H9 (cell line): Measurements from ENCODE around the gene ASTN2. TPM values are rescaled to one million over a fixed set of nuclear protein-coding genes. Genes with fewer than 3 reads are reported as not detected.

ENCODE experiments used
- DNase-seq: peaks from one replicate; pipeline ENCODE4 v3.0.0-alpha.2; 2017
- H2AFZ ChIP-seq: one replicate; pipeline ENCODE4 v1.6.1; 2013; ENCODE audit warnings: mild to moderate bottlenecking, low read length, control low read depth, moderate library complexity
- H2AK5ac ChIP-seq: 2 replicates; pipeline ENCODE4 v1.6.1; 2013; ENCODE audit warnings: low read length, control low read depth, mixed read lengths; ENCODE audit not compliant: insufficient read length
- H2BK120ac ChIP-seq: one replicate; pipeline ENCODE4 v1.6.1; 2013; ENCODE audit warnings: low read depth, mild to moderate bottlenecking, low read length, control low read depth, inconsistent platforms; ENCODE audit not compliant: poor library complexity, severe bottlenecking
- H2BK12ac ChIP-seq: 2 replicates; pipeline ENCODE4 v1.6.1; 2013; ENCODE audit warnings: low read length, control low read depth, mixed read lengths, low read depth; ENCODE audit not compliant: insufficient read length
- H2BK15ac ChIP-seq: 2 replicates; pipeline ENCODE4 v1.6.1; 2013; ENCODE audit warnings: low read depth, low read length, control low read depth
- H2BK20ac ChIP-seq: one replicate; pipeline ENCODE4 v1.6.1; 2013; ENCODE audit warnings: low read depth, mild to moderate bottlenecking, low read length, control low read depth, inconsistent platforms; ENCODE audit not compliant: poor library complexity, severe bottlenecking
- H2BK5ac ChIP-seq: 2 replicates; pipeline ENCODE4 v1.6.1; 2013; ENCODE audit warnings: low read length, control low read depth, mixed read lengths; ENCODE audit not compliant: insufficient read length
- H3K14ac ChIP-seq: 2 replicates; pipeline ENCODE4 v1.6.1; 2013; ENCODE audit warnings: low read length, control low read depth; ENCODE audit not compliant: insufficient read depth
- H3K18ac ChIP-seq: 2 replicates; pipeline ENCODE4 v1.6.1; 2013; ENCODE audit warnings: low read depth, mild to moderate bottlenecking, mixed read lengths, low read length, control low read depth; ENCODE audit not compliant: insufficient read length
- H3K23ac ChIP-seq: 2 replicates; pipeline ENCODE4 v1.6.1; 2013; ENCODE audit warnings: low read length, control low read depth, mixed read lengths, low read depth; ENCODE audit not compliant: insufficient read length
- H3K23me2 ChIP-seq: 2 replicates; pipeline ENCODE4 v1.6.1; 2013; ENCODE audit warnings: low read depth, mild to moderate bottlenecking, mixed read lengths, low read length, control low read depth; ENCODE audit not compliant: insufficient read length, poor library complexity, severe bottlenecking
- H3K27ac ChIP-seq: 2 replicates; pipeline ENCODE4 v1.5.1; 2013; ENCODE audit warnings: low read length, control low read depth, mixed read lengths, low read depth; ENCODE audit not compliant: insufficient read length
- H3K27me3 ChIP-seq: 2 replicates; pipeline ENCODE4 v1.6.1; 2013; ENCODE audit warnings: low read length, control low read depth, inconsistent platforms; ENCODE audit not compliant: insufficient read depth
- H3K4ac ChIP-seq: 2 replicates; pipeline ENCODE4 v1.6.1; 2013; ENCODE audit warnings: low read depth, mild to moderate bottlenecking, control low read depth, inconsistent platforms, low read length, moderate library complexity
- H3K4me1 ChIP-seq: 2 replicates; pipeline ENCODE4 v1.6.1; 2013; ENCODE audit warnings: low read length, control low read depth, inconsistent platforms; ENCODE audit not compliant: insufficient read depth
- H3K4me2 ChIP-seq: 2 replicates; pipeline ENCODE4 v1.6.1; 2013; ENCODE audit warnings: low read length, control low read depth, mixed read lengths; ENCODE audit not compliant: insufficient read length, insufficient read depth
- H3K56ac ChIP-seq: 2 replicates; pipeline ENCODE4 v1.6.1; 2013; ENCODE audit warnings: low read depth, mild to moderate bottlenecking, mixed read lengths, low read length, control low read depth; ENCODE audit not compliant: insufficient read length
- H3K79me1 ChIP-seq: 2 replicates; pipeline ENCODE4 v1.6.1; 2013; ENCODE audit warnings: low read depth, mild to moderate bottlenecking, moderate library complexity, low read length, control low read depth, inconsistent platforms; ENCODE audit not compliant: insufficient read depth, poor library complexity, severe bottlenecking
- H3K79me2 ChIP-seq: 2 replicates; pipeline ENCODE4 v1.6.1; 2013; ENCODE audit warnings: low read length, control low read depth, inconsistent platforms; ENCODE audit not compliant: insufficient read depth
- H3K9ac ChIP-seq: 2 replicates; pipeline ENCODE4 v1.6.1; 2013; ENCODE audit warnings: low read length, control low read depth, mixed read lengths; ENCODE audit not compliant: insufficient read length; ENCODE audit errors: extremely low read depth
- H3K9me3 ChIP-seq: one replicate; pipeline ENCODE4 v1.6.1; 2013; ENCODE audit warnings: low read depth, low read length, inconsistent platforms; ENCODE audit not compliant: control insufficient read depth
- H3T11ph ChIP-seq: one replicate; pipeline ENCODE4 v1.6.1; 2013; ENCODE audit warnings: mild to moderate bottlenecking, low read length, control low read depth, inconsistent platforms
- H4K20me1 ChIP-seq: one replicate; pipeline ENCODE4 v1.6.1; 2013; ENCODE audit not compliant: control insufficient read depth, insufficient read length, insufficient read depth
- H4K5ac ChIP-seq: 2 replicates; pipeline ENCODE4 v1.6.1; 2013; ENCODE audit warnings: low read depth, mild to moderate bottlenecking, mixed read lengths, low read length, control low read depth; ENCODE audit not compliant: insufficient read length
- H4K8ac ChIP-seq: replicated peaks from 2 replicates; pipeline ENCODE4 v1.6.1; 2013; ENCODE audit warnings: low read length, control low read depth, mixed read lengths, low read depth; ENCODE audit not compliant: insufficient read length
- H4K91ac ChIP-seq: 2 replicates; pipeline ENCODE4 v1.6.1; 2013; ENCODE audit warnings: low read depth, mild to moderate bottlenecking, moderate library complexity, mixed read lengths, low read length, control low read depth; ENCODE audit not compliant: insufficient read length
- H3K27ac Mint-ChIP-seq, 3 experiments: 2 replicates in 2 of 3; 3 replicates in 1 of 3; pipeline ENCODE4 v1.8.0; 2020 to 2021; ENCODE audit warnings: mixed read lengths in 3 of 3, mild to moderate bottlenecking in 1 of 3, moderate library complexity in 1 of 3
- H3K27me3 Mint-ChIP-seq: 2 replicates; pipeline ENCODE4 v1.8.0; 2021; ENCODE audit warnings: low read depth, mild to moderate bottlenecking, moderate library complexity, mixed read lengths
- H3K36me3 Mint-ChIP-seq, 3 experiments: 2 replicates in 2 of 3; 3 replicates in 1 of 3; pipeline ENCODE4 v1.8.0; 2020 to 2021; ENCODE audit warnings: low read depth in 3 of 3, mixed read lengths in 3 of 3; ENCODE audit not compliant: insufficient read depth in 1 of 3
- H3K4me1 Mint-ChIP-seq, 2 experiments: 2 replicates each; pipeline ENCODE4 v1.8.0; 2020; ENCODE audit warnings: mixed read lengths in 2 of 2
- H3K4me3 Mint-ChIP-seq, 2 experiments: 2 replicates in 1 of 2; 3 replicates in 1 of 2; pipeline ENCODE4 v1.8.0; 2020 to 2021; ENCODE audit warnings: mild to moderate bottlenecking in 2 of 2, mixed read lengths in 2 of 2, moderate library complexity in 1 of 2
- H3K9me3 Mint-ChIP-seq, 2 experiments: 2 replicates in 1 of 2; 3 replicates in 1 of 2; pipeline ENCODE4 v1.8.0; 2020; ENCODE audit warnings: mild to moderate bottlenecking in 2 of 2, mixed read lengths in 2 of 2, moderate library complexity in 1 of 2
- WGBS: extraction: QIAGEN DNeasy Blood & Tissue Kit; methylation state at CpG from one replicate; pipeline ENCODE4 v1.1.7; 2013; ENCODE audit warnings: missing lambda C conversion rate, low lambda C conversion rate, mixed read lengths; ENCODE audit not compliant: insufficient read length; ENCODE audit errors: extremely low coverage; 5-methylcytosine and 5-hydroxymethylcytosine counted together
- total RNA-seq: library from RNA; stranded (reverse); gene quantifications from 2 replicates; pipeline ENCODE4 v1.2.1, GENCODE V29; 2021
- TF ChIP-seq, protein P1 (sequence below): fragments of 200-600 bp; sonication (generic); conservative IDR thresholded peaks from 3 replicates; pipeline ENCODE4 v1.8.0; 2021; ENCODE audit warnings: antibody characterized with exemption, mild to moderate bottlenecking

The ASTN2 gene
- total RNA-seq, 1 experiment from 2014 or later: 9.7 TPM

DNA sequence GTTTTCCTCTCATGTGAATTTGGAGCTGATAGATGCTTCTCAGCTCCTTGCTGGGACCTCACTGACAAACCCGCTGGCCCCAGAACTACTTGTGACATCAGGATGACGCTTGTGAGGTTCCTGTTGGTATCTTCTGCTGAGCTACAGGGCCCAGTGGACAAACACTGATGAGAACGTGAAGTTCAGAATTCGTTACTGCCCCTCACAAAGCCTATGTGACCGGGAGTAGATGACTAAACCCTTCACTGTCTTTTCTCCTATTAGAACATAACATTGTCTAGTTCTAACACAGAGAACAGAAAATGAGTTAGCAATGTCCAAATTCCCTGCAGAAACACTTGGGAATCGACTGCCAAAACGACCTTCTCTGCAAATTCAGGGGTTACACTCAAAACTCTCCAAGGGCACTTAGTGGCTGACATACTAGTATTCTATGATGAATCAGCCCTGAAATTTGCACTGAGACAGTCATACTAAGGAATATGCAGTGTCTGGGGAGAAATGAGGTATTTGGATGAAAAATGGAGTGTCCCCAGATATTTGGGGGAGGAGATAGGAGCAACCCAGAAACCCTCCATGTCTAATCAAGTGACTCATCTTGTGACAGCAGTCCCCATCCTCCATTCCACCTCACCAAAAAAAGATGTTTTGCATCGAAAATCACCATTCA, 871.0 kb downstream of the ASTN2 start:
- Histone ChIP-seq H3K79me2 (no peaks in the 10 kb centered on the region), H3K4me2 (no peak overlapping the region), H4K8ac (no peak overlapping the region), H4K91ac (no peak overlapping the region), H3T11ph (no peak overlapping the region), H3K27me3 (no peaks in the 10 kb centered on the region), H3K79me1 (no peaks in the 10 kb centered on the region), H3K23ac (no peak overlapping the region), H3K4me1 (peaks cover 2% of the 10 kb centered on the region; the same call in 1 of the 2 replicates), H2AFZ (no peak overlapping the region), H3K9me3 (no peaks in the 10 kb centered on the region), H4K5ac (no peak overlapping the region), H3K9ac (no peak overlapping the region), H2AK5ac (no peak overlapping the region), H2BK15ac (no peak overlapping the region), H3K23me2 (no peaks in the 10 kb centered on the region), H2BK20ac (no peak overlapping the region), H3K56ac (no peak overlapping the region), H2BK12ac (no peak overlapping the region), H3K27ac (no peak overlapping the region), H3K18ac (no peak overlapping the region), H3K4ac (no peak overlapping the region), H2BK120ac (no peak overlapping the region), H2BK5ac (no peak overlapping the region), H3K14ac (no peak overlapping the region), H4K20me1 (no peaks in the 10 kb centered on the region)
- no peaks in the 10 kb centered on the region for H3K9me3 Mint-ChIP-seq
- no peaks in the 10 kb centered on the region; the same call in 1 of the 2 replicates for H3K27me3 Mint-ChIP-seq
- no peak overlapping the region for H3K4me3 Mint-ChIP-seq
- DNase-seq: no peak
- TF ChIP-seq, protein P1, sequence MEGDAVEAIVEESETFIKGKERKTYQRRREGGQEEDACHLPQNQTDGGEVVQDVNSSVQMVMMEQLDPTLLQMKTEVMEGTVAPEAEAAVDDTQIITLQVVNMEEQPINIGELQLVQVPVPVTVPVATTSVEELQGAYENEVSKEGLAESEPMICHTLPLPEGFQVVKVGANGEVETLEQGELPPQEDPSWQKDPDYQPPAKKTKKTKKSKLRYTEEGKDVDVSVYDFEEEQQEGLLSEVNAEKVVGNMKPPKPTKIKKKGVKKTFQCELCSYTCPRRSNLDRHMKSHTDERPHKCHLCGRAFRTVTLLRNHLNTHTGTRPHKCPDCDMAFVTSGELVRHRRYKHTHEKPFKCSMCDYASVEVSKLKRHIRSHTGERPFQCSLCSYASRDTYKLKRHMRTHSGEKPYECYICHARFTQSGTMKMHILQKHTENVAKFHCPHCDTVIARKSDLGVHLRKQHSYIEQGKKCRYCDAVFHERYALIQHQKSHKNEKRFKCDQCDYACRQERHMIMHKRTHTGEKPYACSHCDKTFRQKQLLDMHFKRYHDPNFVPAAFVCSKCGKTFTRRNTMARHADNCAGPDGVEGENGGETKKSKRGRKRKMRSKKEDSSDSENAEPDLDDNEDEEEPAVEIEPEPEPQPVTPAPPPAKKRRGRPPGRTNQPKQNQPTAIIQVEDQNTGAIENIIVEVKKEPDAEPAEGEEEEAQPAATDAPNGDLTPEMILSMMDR: no peak
- no CpG with 5 or more reads among the region's 8 CpGs for WGBS
- peaks cover 7 to 11% of the 10 kb centered on the region in 2 experiments for H3K4me1 Mint-ChIP-seq
- no peaks in the 10 kb centered on the region for H3K36me3 Mint-ChIP-seq
- H3K27ac Mint-ChIP-seq: no peak overlapping the region; a peak in 1 of 7 replicates
